ENCODE measurements around the gene ADPRH. TPM values are rescaled to one million over a fixed set of nuclear protein-coding genes. Genes with fewer than 3 reads are reported as not detected.

Gene ADPRH
- total RNA-seq, 1 donor from 2014 or later: 11.7 TPM

DNA sequence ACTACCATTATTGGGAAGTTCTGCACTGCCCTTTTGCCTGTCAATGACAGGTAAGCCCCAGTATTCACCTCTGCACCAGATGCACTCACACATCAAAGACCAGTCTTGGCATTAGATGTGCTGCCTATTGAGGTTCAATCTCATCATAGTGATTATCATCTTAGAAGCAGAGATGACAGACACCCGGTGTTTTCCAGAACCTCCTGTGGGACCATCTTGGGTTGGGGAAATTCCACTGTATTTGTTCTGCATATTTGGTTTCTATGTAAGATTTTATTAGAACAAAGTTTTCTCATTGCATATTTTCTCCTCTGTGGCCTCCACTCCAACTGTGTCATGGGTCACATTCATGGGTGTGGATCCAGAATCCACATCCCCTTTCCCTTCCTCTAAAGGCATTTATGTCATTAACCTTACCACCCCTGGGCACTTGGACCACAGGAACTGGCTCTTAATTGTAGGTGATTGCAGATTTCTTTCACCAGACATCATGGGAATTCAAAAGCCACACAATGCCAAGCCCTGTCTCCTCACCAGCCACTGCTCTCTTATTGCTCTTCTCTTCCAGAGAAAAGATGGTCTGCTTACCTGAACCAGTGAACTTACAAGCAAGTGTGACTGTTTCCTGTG is 49.6 kb downstream of the ADPRH start:
- peak; percentile 43 to 50 for DNase-seq (ENCODE audit: low read depth in 2 of 2)

DNA sequence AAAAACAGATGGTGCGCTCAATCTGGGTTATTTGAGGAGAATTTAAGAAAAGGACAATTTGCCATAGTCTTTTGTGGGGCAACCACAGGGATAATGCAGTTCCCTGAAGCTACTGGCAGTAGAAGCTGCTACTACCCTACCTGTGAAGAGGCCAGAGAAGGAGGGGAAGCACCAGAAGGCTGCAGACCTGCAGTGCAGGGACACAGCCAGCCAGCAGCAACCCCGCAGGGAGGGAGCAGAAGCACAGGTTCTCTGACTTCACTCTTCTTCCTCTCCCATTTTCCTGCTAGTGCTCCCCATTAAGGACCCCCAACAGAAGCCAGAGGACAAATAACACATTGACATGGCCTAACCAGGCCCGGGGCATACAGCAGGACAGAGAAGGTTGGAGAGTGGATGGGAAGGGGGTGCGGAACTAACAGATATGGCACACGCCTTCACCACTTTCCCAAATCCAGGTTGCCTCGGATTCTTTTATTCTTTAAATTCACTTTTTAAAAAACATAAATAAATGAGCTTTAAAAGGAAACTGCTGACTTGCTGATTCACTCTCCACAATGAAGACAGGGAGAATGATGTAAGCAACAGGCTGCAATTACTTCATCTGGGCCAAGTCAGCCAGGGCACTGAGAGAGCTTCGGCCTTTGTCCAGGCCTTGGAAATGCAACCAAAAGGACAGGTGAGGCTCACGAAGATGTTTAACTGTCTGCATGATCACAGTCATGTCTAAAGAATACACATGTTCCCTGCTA is 51.0 kb downstream of the ADPRH start:
- peak; percentile 51 to 84 for DNase-seq (ENCODE audit: low read depth in 2 of 2)

DNA sequence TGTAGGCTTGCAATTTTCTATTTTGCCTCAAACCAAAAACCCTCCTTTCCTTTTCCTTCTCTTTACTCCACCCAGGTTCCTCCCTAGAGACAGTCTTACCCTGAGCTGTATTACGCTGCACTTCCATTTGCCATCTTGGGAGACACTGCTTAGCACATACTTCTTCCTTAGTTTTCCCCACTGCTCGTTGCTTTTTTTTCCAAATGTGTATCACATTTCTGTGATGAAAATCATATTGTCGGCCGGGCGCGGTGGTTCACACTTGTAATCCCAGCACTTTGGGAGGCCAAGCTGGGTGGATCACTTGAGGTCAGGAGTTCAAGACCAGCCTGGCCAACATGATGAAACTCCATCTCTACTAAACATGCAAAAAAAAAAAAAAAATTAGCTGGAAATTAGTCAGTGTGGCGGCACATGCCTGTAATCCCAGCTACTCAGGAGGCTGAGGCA is 51.6 kb downstream of the ADPRH start:
- no peak for DNase-seq (ENCODE audit: low read depth in 2 of 2)

DNA sequence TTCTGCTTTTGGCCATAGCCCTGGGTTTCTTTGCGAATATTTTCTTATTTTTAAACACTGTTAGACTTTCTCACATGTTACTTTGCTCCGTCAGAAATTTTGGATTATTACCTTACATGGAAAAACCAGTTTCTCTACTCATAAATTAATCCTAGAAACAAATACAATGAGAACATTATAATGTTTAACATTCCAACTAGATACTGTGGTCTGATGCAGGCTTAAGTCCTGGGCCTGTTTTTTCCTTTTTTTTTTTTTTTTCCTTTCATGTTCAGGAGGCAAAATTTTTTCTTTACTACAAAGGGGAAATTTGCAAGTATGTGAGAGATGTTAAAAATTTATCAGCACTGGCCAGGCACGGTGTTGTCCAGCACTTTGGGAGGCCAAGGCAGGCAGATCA is 52.2 kb downstream of the ADPRH start:
- no peak for DNase-seq (ENCODE audit: low read depth in 2 of 2)

DNA sequence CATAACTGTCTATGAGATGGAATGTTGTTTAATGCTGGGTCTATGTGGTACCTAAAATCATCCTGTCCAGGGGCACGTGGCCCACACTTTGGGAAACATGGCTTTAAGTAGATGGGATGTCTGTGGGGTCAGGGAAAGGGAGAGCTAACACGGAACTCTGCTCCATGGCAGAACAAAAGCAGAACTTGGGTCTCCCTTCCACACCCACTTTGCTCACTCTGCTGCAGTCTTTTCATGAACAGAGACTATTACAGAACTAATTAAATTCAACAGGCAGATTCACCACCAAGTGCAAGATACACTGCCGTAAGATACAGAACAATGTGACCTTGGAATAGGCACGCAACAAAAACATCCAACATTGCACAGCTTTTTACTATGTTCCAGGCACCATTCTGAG is 52.9 kb downstream of the ADPRH start:
- DNase-seq (ENCODE audit: low read depth in 2 of 2): no peak

- no peak for DNase-seq (ENCODE audit: low read depth in 2 of 2)
Observed at GRCh38 chr3:119632829-119633228, 53.5 kb downstream of the ADPRH start.

- peak in 1 of 2 donors; percentile 16 for DNase-seq (ENCODE audit: low read depth in 2 of 2)
Observed at GRCh38 chr3:119635719-119636118, 56.4 kb downstream of the ADPRH start.

GRCh38 chr3:119636249-119636648 is 57.0 kb downstream of the ADPRH start:
- DNase-seq (ENCODE audit: low read depth in 2 of 2): peak in 1 of 2 donors; percentile 85

- no peak for DNase-seq (ENCODE audit: low read depth in 2 of 2)
Observed at GRCh38 chr3:119636891-119637611, 57.8 kb downstream of the ADPRH start.

DNA sequence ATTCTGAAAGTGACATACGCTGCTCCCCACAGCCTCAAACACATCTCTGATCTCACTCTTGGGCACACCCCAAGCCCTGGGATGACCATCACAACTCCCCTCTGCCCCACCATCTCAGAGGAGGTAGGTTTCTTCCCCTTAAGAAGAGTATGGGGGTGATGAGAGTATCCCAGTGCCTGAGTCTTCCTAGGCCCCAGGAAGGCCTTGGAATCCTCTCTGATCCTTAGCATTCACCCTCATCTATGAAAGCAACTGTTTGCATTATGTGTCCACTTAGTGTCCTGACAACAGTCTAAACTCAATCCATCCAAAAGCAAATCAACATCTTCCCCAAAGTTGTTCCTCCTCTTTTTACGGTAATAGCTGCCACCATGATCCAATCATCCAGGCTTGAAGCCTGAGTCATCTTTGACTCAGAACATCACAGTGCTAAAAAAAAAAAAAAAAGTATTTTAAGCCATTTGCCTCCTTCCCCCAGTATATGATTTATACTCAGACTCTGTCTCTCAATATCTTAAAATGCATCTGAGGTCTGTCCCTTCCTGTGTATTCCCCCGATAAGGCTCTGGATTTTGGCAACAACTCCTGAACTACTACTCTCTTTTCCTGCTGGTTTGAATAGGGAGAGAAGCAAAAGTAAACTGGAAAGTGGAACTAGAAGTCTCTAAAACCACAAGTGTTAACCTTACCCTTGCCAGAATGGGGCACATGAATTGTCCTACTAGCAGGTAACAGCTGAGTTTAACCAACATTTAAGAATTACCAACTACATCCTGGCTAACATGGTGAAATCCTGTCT is 58.6 kb downstream of the ADPRH start:
- peak; percentile 27 to 94 for DNase-seq (ENCODE audit: low read depth in 2 of 2)

Other genes with a start within 250 kb of the ADPRH start
- gene TMEM39A, start 115.9 kb upstream of the ADPRH start, total RNA-seq: 20.0 and 26.6 TPM in 2 replicates
- 10.2 and 17.3 TPM in 2 replicates for gene POGLUT1, start 110.5 kb upstream of the ADPRH start, total RNA-seq
- 25.3 and 28.2 TPM in 2 replicates for gene TIMMDC1, start 80.9 kb upstream of the ADPRH start, total RNA-seq
- under 0.01 TPM in 1 of 2 replicates, not detected in the other for gene CD80, start 19.9 kb upstream of the ADPRH start, total RNA-seq
- 3.5 and 6.2 TPM in 2 replicates for gene PLA1A, start 18.4 kb downstream of the ADPRH start, total RNA-seq
- gene POPDC2, start 81.1 kb downstream of the ADPRH start, total RNA-seq: 0.22 and 0.40 TPM in 2 replicates
- 16.8 and 42.9 TPM in 2 replicates for gene COX17, start 97.9 kb downstream of the ADPRH start, total RNA-seq
- gene CFAP91, start 123.5 kb downstream of the ADPRH start, total RNA-seq: 0.22 TPM in 1 of 2 replicates, not detected in the other
- gene NR1I2, start 202.6 kb downstream of the ADPRH start, total RNA-seq: not detected in 2 replicates